Fibroblast of villous mesenchyme (primary cell): Measurements from ENCODE around the gene PCDHB14. TPM values are rescaled to one million over a fixed set of nuclear protein-coding genes. Genes with fewer than 3 reads are reported as not detected.

Experiments
- DNase-seq: peaks from one replicate; pipeline ENCODE4 v3.0.0-alpha.2; 2010; ENCODE audit warnings: low read depth
- H3K4me3 ChIP-seq: 2 replicates; pipeline ENCODE4 v1.5.1; 2011; ENCODE audit warnings: low read depth, mild to moderate bottlenecking, low read length
- CTCF ChIP-seq: IDR thresholded peaks from 2 replicates; pipeline ENCODE4 v1.5.1; 2012; ENCODE audit warnings: low read depth, mild to moderate bottlenecking, low read length; ENCODE audit not compliant: insufficient read depth
- total RNA-seq: library from RNA; depleted of rRNA; stranded (reverse); fragments of >200 nt; gene quantifications from 2 replicates; pipeline ENCODE4 v1.2.3, GENCODE V29; 2012

PCDHB14 gene
- total RNA-seq, 1 donor: 0.43 TPM

- H3K4me3 ChIP-seq: no peak overlapping the region
- DNase-seq: peak; percentile 2
- TF ChIP-seq CTCF: no peak
These were observed 37.5 kb downstream of the PCDHB14 start for GRCh38 chr5:141260458-141261237.

- H3K4me3 ChIP-seq: no peak overlapping the region
- DNase-seq: no peak
These were observed 38.0 kb downstream of the PCDHB14 start for GRCh38 chr5:141261238-141261546.

GRCh38 chr5:141269195-141269594 is 46.1 kb downstream of the PCDHB14 start:
- DNase-seq: no peak
- no peak for TF ChIP-seq CTCF
- no peak overlapping the region for H3K4me3 ChIP-seq

More at GRCh38 chr5:141261238-141261546, 38.0 kb downstream of the PCDHB14 start:
- no peak for TF ChIP-seq CTCF

GRCh38 chr5:141272906-141273305 is 49.8 kb downstream of the PCDHB14 start:
- no peak for DNase-seq
- TF ChIP-seq CTCF: no peak

More at GRCh38 chr5:141272906-141273305, 49.8 kb downstream of the PCDHB14 start:
- no peak overlapping the region for H3K4me3 ChIP-seq

Other genes with a start within 250 kb of the PCDHB14 start
- gene PCDHB1, start 172.0 kb upstream of the PCDHB14 start, total RNA-seq: not detected in 2 replicates
- gene PCDHB2, start 128.7 kb upstream of the PCDHB14 start, total RNA-seq: under 0.01 and 0.32 TPM in 2 replicates
- 0.32 and 0.43 TPM in 2 replicates for gene PCDHB3, start 122.9 kb upstream of the PCDHB14 start, total RNA-seq
- gene PCDHB4, start 101.5 kb upstream of the PCDHB14 start, total RNA-seq: under 0.01 TPM in 2 replicates
- under 0.01 and 0.32 TPM in 2 replicates for gene PCDHB5, start 88.1 kb upstream of the PCDHB14 start, total RNA-seq
- under 0.01 TPM in 2 replicates for gene PCDHB6, start 73.3 kb upstream of the PCDHB14 start, total RNA-seq
- under 0.01 and 0.43 TPM in 2 replicates for gene PCDHB7, start 50.7 kb upstream of the PCDHB14 start, total RNA-seq
- gene PCDHB8, start 45.6 kb upstream of the PCDHB14 start, total RNA-seq: under 0.01 TPM in 2 replicates
- under 0.01 and 0.32 TPM in 2 replicates for gene PCDHB16, start 41.0 kb upstream of the PCDHB14 start, total RNA-seq
- gene PCDHB9, start 36.2 kb upstream of the PCDHB14 start, total RNA-seq: under 0.01 and 0.64 TPM in 2 replicates
- under 0.01 and 0.32 TPM in 2 replicates for gene PCDHB10, start 31.0 kb upstream of the PCDHB14 start, total RNA-seq
- gene PCDHB11, start 23.7 kb upstream of the PCDHB14 start, total RNA-seq: 0.32 TPM in 1 of 2 replicates, not detected in the other
- gene PCDHB12, start 14.6 kb upstream of the PCDHB14 start, total RNA-seq: under 0.01 TPM in 1 of 2 replicates, not detected in the other
- under 0.01 and 0.32 TPM in 2 replicates for gene PCDHB13, start 9.4 kb upstream of the PCDHB14 start, total RNA-seq
- under 0.01 TPM in 2 replicates for gene PCDHB15, start 22.1 kb downstream of the PCDHB14 start, total RNA-seq
- under 0.01 and 0.64 TPM in 2 replicates for gene SLC25A2, start 80.7 kb downstream of the PCDHB14 start, total RNA-seq
- gene TAF7, start 97.4 kb downstream of the PCDHB14 start, total RNA-seq: 49.3 and 73.0 TPM in 2 replicates
- gene PCDHGA1, start 107.2 kb downstream of the PCDHB14 start, total RNA-seq: 0.64 and 0.86 TPM in 2 replicates
- 2.6 and 3.0 TPM in 2 replicates for gene PCDHGA2, start 115.4 kb downstream of the PCDHB14 start, total RNA-seq
- gene PCDHGA3, start 120.5 kb downstream of the PCDHB14 start, total RNA-seq: 3.2 and 4.3 TPM in 2 replicates
- gene PCDHGB1, start 126.8 kb downstream of the PCDHB14 start, total RNA-seq: 2.2 and 2.3 TPM in 2 replicates
- 4.5 and 7.3 TPM in 2 replicates for gene PCDHGA4, start 131.7 kb downstream of the PCDHB14 start, total RNA-seq
- gene PCDHGB2, start 136.7 kb downstream of the PCDHB14 start, total RNA-seq: 2.3 and 2.6 TPM in 2 replicates
- gene PCDHGA5, start 140.8 kb downstream of the PCDHB14 start, total RNA-seq: 1.3 and 1.9 TPM in 2 replicates
- gene PCDHGB3, start 146.9 kb downstream of the PCDHB14 start, total RNA-seq: 3.9 and 5.2 TPM in 2 replicates
- 4.7 and 4.8 TPM in 2 replicates for gene PCDHGA6, start 150.5 kb downstream of the PCDHB14 start, total RNA-seq
- 3.5 and 4.5 TPM in 2 replicates for gene PCDHGA7, start 159.4 kb downstream of the PCDHB14 start, total RNA-seq
- 11.0 and 13.4 TPM in 2 replicates for gene PCDHGB4, start 164.4 kb downstream of the PCDHB14 start, total RNA-seq
- gene PCDHGA8, start 169.3 kb downstream of the PCDHB14 start, total RNA-seq: 3.0 and 3.2 TPM in 2 replicates
- 23.2 and 25.0 TPM in 2 replicates for gene PCDHGB5, start 174.6 kb downstream of the PCDHB14 start, total RNA-seq
- gene PCDHGA9, start 179.4 kb downstream of the PCDHB14 start, total RNA-seq: 4.7 and 5.2 TPM in 2 replicates
- gene PCDHGB6, start 184.7 kb downstream of the PCDHB14 start, total RNA-seq: 4.2 and 4.3 TPM in 2 replicates
- gene PCDHGA10, start 189.6 kb downstream of the PCDHB14 start, total RNA-seq: 11.7 and 12.2 TPM in 2 replicates
- 11.2 and 12.6 TPM in 2 replicates for gene PCDHGB7, start 194.3 kb downstream of the PCDHB14 start, total RNA-seq
- 11.0 and 15.5 TPM in 2 replicates for gene PCDHGA11, start 197.7 kb downstream of the PCDHB14 start, total RNA-seq
- gene PCDHGA12, start 207.2 kb downstream of the PCDHB14 start, total RNA-seq: 15.5 and 18.7 TPM in 2 replicates